Activated CD8-positive, alpha-beta T cell treated with anti-CD3 and anti-CD28 coated beads, Interleukin-2, amount 10 ng/mL, durations not matched to agents 7 days and 5 days (primary cell): ENCODE measurements around the gene SYCE1L. TPM values are rescaled to one million over a fixed set of nuclear protein-coding genes. Genes with fewer than 3 reads are reported as not detected.
"Not testable (repeated sequence)": the region's sequence is repeated elsewhere in the genome, so short reads cannot be mapped to it uniquely, and the experiment has no call there.

Experiments used
- ATAC-seq: fragments of 150-1000 bp; cut with Tn5 transposase; one replicate; pipeline ENCODE4 v1.10.0; 2021; ENCODE audit warnings: moderate library complexity
- CTCF ChIA-PET: fragments of 350-600 bp; sonication (Branson Sonifier 250); formaldehyde crosslinking; loops from one replicate; lab custom pipeline; 2021; ENCODE audit warnings: antibody characterized with exemption; lab: Charles Lee
- POLR2A ChIA-PET: fragments of 350-600 bp; sonication (Branson Sonifier 250); formaldehyde crosslinking; loops from one replicate; lab custom pipeline; 2021; ENCODE audit warnings: antibody characterized with exemption; lab: Charles Lee
- DNase-seq: peaks from one replicate; pipeline ENCODE4 v3.0.0-alpha.2; 2020
- H3K27ac Mint-ChIP-seq: one replicate; pipeline ENCODE4 v1.8.0; 2021; ENCODE audit warnings: mild to moderate bottlenecking, mixed read lengths
- H3K27me3 Mint-ChIP-seq: one replicate; pipeline ENCODE4 v1.8.0; 2021; ENCODE audit warnings: low read depth, mixed read lengths
- H3K36me3 Mint-ChIP-seq: one replicate; pipeline ENCODE4 v1.8.0; 2021; ENCODE audit warnings: low read depth, mixed read lengths
- H3K4me1 Mint-ChIP-seq: one replicate; pipeline ENCODE4 v1.8.0; 2021; ENCODE audit warnings: low read depth, mixed read lengths
- H3K4me3 Mint-ChIP-seq: one replicate; pipeline ENCODE4 v1.8.0; 2021; ENCODE audit warnings: mild to moderate bottlenecking, mixed read lengths
- H3K9me3 Mint-ChIP-seq: one replicate; pipeline ENCODE4 v1.8.0; 2022; ENCODE audit warnings: mixed read lengths; ENCODE audit not compliant: insufficient read depth
- total RNA-seq, 2 experiments: library from RNA; stranded (reverse); gene quantifications; one replicate each; pipeline ENCODE4 v1.2.3, GENCODE V29; 2021

SYCE1L gene
- total RNA-seq, 2 experiments from 2014 or later: 5.9 to 7.1 TPM

GRCh38 chr16:77227745-77228144, 28.5 kb downstream of the SYCE1L start:
- no peak overlapping the region for H3K4me3 Mint-ChIP-seq
- H3K27me3 Mint-ChIP-seq: peaks cover 2% of the 10 kb centered on the region
- ChIA-PET CTCF (no interaction called here), POLR2A (no interaction called here)
- no peak for ATAC-seq
- no peak overlapping the region for H3K27ac Mint-ChIP-seq
- no peaks in the 10 kb centered on the region for H3K4me1 Mint-ChIP-seq
- no peaks in the 10 kb centered on the region for H3K9me3 Mint-ChIP-seq
- no peaks in the 10 kb centered on the region for H3K36me3 Mint-ChIP-seq
- no peak for DNase-seq

GRCh38 chr16:77231047-77231446, 31.8 kb downstream of the SYCE1L start:
- ATAC-seq (no peak), DNase-seq (no peak)
- Mint-ChIP-seq H3K27ac (no peak overlapping the region), H3K4me1 (no peaks in the 10 kb centered on the region), H3K4me3 (no peak overlapping the region), H3K9me3 (no peaks in the 10 kb centered on the region), H3K36me3 (no peaks in the 10 kb centered on the region), H3K27me3 (peaks cover 2% of the 10 kb centered on the region)
- ChIA-PET CTCF (interaction anchor here (10.7 kb wide), 1 partner anchor 353 kb away, joined by 114 read pairs; no protein-coding TSS in a partner anchor), POLR2A (no interaction called here)

- Mint-ChIP-seq H3K27ac (no peak overlapping the region), H3K4me3 (no peak overlapping the region), H3K9me3 (no peaks in the 10 kb centered on the region), H3K36me3 (no peaks in the 10 kb centered on the region), H3K4me1 (peaks cover 3% of the 10 kb centered on the region), H3K27me3 (peaks cover 2% of the 10 kb centered on the region)
- CTCF ChIA-PET: interaction anchor here (2.5 to 10.7 kb wide), 2 partner anchors 11 to 350 kb away, joined by 11 to 114 read pairs; no protein-coding TSS in a partner anchor
- ATAC-seq (no peak), DNase-seq (no peak)
- POLR2A ChIA-PET: interaction anchor here (1.3 kb wide), 1 partner anchor 350 kb away, joined by 4 read pairs; no protein-coding TSS in a partner anchor
Observed at GRCh38 chr16:77233799-77234519, 34.8 kb downstream of the SYCE1L start.

DNA sequence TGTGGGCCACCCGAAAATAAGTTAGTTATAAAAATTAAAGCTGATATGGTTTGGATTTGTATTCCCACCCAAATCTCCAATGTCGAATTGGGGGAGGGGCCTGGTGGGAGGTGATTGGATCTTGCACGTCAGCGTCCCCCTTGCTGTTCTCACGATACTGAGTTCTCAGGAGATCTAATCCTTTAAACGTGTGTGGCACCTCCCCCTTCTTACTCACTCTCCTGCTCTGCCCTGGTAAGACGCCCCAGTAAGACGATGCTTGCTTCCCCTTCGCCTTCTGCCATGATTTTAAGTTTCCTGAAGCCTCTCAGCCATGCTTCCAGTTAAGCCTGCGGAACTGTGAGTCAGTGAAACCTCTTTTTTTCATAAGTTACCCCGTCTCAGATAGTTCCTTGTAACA, 35.4 kb downstream of the SYCE1L start:
- POLR2A ChIA-PET: interaction anchor here (1.3 kb wide), 1 partner anchor 350 kb away, joined by 4 read pairs; no protein-coding TSS in a partner anchor
- Mint-ChIP-seq H3K27me3 (peaks cover 2% of the 10 kb centered on the region), H3K9me3 (no peaks in the 10 kb centered on the region), H3K4me3 (no peak overlapping the region), H3K27ac (no peak overlapping the region), H3K36me3 (no peaks in the 10 kb centered on the region), H3K4me1 (peaks cover 3% of the 10 kb centered on the region)
- CTCF ChIA-PET: interaction anchor here (1.4 to 10.7 kb wide), 3 partner anchors 12 to 350 kb away, joined by 3 to 114 read pairs (median 11); no protein-coding TSS in a partner anchor
- ATAC-seq: no peak
- no peak for DNase-seq

- Mint-ChIP-seq H3K27me3 (peaks cover 2% of the 10 kb centered on the region), H3K4me1 (peaks cover 3% of the 10 kb centered on the region), H3K4me3 (no peak overlapping the region), H3K27ac (no peak overlapping the region), H3K9me3 (no peaks in the 10 kb centered on the region), H3K36me3 (no peaks in the 10 kb centered on the region)
- ChIA-PET POLR2A (no interaction called here), CTCF (interaction anchor here (0.7 to 10.7 kb wide), 10 partner anchors 13 to 438 kb away, joined by 3 to 114 read pairs (median 4); no protein-coding TSS in a partner anchor)
- ATAC-seq: peak; percentile 99
- peak; percentile 91 for DNase-seq
Observed at GRCh38 chr16:77236063-77236511, 36.9 kb downstream of the SYCE1L start.

DNA sequence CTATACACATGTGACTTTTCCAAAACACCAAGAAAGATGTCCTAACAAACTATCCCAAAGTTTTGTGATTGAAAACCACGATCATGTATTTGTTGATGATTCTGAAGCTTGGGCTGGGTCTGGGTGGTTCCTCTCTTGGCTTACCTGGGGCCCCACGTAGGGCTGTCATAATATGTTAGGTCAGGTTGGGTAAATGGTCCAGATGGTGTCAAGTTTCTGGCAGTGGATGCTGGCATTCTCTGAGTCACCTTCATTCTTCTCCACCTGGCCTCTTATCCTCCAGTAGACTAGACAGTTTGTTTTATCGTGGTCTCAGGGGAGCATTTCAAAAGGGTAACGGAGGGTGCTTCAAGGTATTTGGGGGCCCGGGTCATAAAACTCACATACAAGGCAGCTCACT, 39.4 kb downstream of the SYCE1L start:
- Mint-ChIP-seq H3K4me3 (no peak overlapping the region), H3K27ac (no peak overlapping the region), H3K27me3 (peaks cover 2% of the 10 kb centered on the region), H3K9me3 (no peaks in the 10 kb centered on the region), H3K36me3 (no peaks in the 10 kb centered on the region), H3K4me1 (peaks cover 3% of the 10 kb centered on the region)
- ATAC-seq: no peak
- no peak for DNase-seq
- ChIA-PET POLR2A (no interaction called here), CTCF (interaction anchor here (10.7 kb wide), 1 partner anchor 346 kb away, joined by 114 read pairs; no protein-coding TSS in a partner anchor)

DNA sequence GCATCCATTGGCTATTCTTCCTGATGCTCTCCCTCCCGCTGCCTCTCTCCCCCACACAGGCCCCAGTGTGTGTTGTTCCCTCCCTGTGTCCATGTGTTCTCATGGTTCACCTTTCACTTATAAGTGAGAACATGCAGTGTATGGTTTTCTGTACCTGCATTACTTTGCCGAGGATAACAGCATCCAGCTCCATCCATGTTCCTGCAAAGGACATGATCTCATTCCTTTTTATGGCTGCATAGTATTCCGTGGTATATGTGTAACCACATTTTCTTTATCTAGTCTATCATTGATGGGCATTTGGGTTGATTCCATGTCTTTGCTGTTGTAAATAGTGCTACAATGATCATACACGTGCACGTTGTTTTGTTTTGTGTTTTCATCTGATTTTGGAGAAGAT, 43.3 kb downstream of the SYCE1L start:
- not testable (repeated sequence) for H3K27me3 Mint-ChIP-seq, H3K27ac Mint-ChIP-seq

DNA sequence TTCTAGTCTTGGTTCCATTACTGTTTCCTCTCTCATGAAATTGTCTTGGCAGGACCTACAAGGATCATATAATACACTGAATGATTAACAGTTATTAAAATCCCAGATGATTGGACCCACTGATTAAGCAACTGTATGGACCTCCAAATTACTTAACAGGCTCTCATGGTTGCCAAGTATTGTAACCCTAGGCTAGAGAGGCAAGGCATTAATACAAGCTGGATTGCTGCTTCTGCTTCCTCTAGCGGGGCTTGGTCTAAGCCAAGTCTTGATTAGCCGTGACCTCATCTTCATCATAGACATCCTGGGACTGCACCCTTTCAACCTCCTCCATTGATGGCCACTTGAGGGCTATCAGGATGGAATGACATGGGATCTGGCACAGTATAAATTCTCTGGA, 46.9 kb downstream of the SYCE1L start:
- H3K9me3 Mint-ChIP-seq: no peaks in the 10 kb centered on the region
- H3K4me3 Mint-ChIP-seq: no peak overlapping the region
- no peak overlapping the region for H3K27ac Mint-ChIP-seq
- CTCF ChIA-PET: no interaction called here
- DNase-seq (no peak), ATAC-seq (no peak)
- H3K36me3 Mint-ChIP-seq: no peaks in the 10 kb centered on the region
- H3K27me3 Mint-ChIP-seq: no peaks in the 10 kb centered on the region
- no peaks in the 10 kb centered on the region for H3K4me1 Mint-ChIP-seq
- POLR2A ChIA-PET: no interaction called here

More for the DNA sequence above, 43.3 kb downstream of the SYCE1L start:
- H3K9me3 Mint-ChIP-seq, H3K4me1 Mint-ChIP-seq, H3K36me3 Mint-ChIP-seq, H3K4me3 Mint-ChIP-seq, DNase-seq, ATAC-seq, POLR2A ChIA-PET: not testable (repeated sequence)
- CTCF ChIA-PET: interaction anchor here (2.7 kb wide), 1 partner anchor 342 kb away, joined by 8 read pairs; no protein-coding TSS in a partner anchor

DNA sequence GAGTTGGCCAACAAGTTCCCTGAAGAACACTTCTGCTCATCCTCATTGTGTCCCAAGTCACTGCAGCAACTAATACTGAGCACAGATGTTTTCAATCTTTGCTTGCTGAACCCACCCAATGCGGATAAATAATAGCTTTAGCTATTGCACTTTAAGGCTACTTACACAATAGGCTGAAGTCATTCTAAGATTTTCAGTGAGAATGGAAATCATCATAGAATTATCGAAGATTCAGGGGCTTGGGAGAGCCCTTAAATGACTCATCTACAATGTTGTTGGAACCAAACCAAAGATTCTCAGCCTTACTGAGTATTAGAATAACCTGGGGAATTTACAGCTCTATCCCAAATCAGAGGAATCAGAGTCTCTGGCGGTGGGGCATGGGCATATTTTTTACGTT, 51.2 kb downstream of the SYCE1L start:
- CTCF ChIA-PET: interaction anchor here (1.1 kb wide), 1 partner anchor 14 kb away, joined by 7 read pairs; no protein-coding TSS in a partner anchor

More for the DNA sequence above, 51.2 kb downstream of the SYCE1L start:
- H3K36me3 Mint-ChIP-seq: no peaks in the 10 kb centered on the region
- POLR2A ChIA-PET: no interaction called here
- no peak overlapping the region for H3K27ac Mint-ChIP-seq
- no peak overlapping the region for H3K4me3 Mint-ChIP-seq
- no peak for ATAC-seq
- no peaks in the 10 kb centered on the region for H3K27me3 Mint-ChIP-seq
- no peaks in the 10 kb centered on the region for H3K9me3 Mint-ChIP-seq
- H3K4me1 Mint-ChIP-seq: no peaks in the 10 kb centered on the region
- no peak for DNase-seq

Other genes starting within 250 kb of the SYCE1L start
- 10 to 100 TPM; 66.3 to 67.0 TPM for gene MON1B, start 8.2 kb upstream of the SYCE1L start, total RNA-seq
- not detected for gene ADAMTS18, start 235.6 kb downstream of the SYCE1L start, total RNA-seq